ENCODE measurements around the gene POP4.
"Not testable (repeated sequence)": the region's sequence is repeated elsewhere in the genome, so short reads cannot be mapped to it uniquely, and the experiment has no call there.

The POP4 gene

DNA sequence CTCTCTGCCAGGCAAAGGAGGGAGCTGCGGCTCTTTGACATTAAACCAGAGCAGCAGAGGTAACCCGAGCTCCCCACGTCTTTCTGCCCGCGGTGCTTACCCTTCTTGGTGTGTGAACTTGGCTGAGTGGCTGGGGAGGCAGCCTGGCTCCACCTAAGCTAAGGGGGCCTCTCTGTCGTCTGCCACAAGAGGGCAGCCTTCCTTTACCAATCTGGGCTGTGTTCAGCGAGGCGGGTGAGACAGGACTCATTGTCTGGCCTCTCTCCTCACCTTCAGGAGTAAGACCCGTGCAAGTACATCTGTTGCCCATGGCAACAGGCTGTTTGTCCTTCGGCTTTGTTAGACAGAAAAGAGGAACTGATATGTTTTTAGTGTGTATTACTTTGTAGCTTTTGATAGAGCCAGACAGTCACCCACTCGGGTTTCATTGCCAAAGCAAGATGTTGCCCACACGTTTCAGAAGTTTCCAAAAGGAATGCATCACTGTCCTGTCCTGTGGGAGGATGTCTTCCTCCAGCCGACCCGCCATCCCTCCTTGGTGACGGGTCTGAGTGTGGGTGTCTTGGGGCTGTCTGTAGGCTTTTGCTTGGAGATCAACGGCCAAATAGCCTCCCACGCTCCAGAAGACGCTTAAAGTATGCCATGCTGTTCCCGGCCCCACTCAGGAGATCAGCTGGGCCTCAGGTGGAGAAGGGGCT lies 4.6 kb downstream of the POP4 start:
- peak; percentile 80 for DNase-seq (ENCODE audit: low spot score)

DNA sequence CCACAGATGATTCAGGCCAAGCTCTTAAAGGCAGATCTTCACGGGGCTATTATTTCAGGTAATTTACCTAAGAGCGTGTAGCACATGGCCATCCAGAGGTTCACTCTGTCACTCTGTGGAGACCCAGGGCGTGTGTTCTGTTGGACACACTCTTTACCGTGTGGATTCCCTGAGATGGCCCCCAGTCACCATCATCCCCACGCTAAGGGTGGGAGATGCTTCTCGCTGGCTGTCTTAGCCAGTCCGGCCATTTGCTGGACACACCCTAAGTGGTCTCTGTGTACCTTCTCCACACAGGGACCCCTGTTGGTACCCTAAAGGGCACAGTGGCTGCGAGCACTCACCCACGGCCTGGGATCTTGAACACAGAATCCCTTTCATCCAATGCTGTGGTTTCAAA lies 6.0 kb downstream of the POP4 start:
- DNase-seq (ENCODE audit: low spot score) = no peak

DNA sequence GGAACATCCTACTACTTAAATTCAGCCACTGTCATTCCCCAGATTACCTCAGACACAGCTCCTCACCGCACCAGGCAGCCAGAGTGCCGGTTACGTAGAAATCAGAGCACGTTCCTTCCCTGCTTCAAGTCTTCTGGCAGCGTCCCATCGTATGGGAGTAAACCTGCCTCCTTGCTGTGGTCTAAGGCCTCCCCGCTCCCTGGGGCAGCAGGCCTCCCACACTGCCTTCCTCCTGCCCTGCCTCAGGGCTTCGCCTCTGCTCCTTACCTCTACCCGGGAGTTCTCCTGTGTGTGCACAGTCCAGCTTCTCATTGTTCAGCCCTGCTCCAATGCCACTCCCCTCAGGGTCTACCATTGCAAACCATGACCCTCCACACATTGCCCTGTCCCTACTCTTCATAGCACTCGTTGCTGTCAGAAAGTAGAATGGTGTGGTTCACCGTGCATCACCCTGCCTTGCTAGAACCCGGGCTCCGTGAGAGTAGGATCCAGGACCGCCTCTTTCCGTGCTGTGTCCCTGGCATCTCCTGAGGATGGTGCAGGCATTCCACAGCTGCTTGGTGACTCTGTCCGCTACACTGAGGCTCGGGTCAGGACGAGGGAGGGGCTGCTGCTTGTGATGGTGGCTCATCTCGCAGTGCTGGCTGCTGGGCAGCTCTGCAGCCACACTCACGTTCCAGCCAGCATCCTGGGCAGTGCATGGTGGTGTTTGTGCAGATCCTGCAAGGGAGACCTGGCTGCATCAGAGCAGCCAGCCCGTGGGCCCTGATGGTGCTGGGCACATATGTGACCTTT lies 6.9 kb downstream of the POP4 start:
- DNase-seq (ENCODE audit: low spot score) = no peak

DNA sequence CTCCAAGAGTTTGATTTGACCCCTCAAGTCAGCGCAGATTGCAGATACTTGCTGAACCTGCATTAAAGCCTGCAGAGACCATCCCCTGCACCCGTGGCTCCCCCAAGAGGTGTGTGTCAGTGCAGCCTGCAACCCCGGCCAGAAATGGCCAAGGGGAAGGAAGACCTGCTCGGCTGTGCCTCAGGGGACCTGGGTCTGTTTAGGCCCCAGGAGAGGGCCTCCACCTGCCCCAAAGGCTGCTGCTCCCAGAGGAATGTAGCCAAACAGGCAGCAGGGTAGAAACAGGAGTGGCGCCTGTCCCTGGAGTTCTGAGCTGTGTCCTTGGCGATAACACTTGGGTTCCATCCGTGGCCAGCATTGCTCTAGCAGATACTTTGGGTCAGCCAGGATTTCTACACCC lies 8.0 kb downstream of the POP4 start:
- no peak for DNase-seq (ENCODE audit: low spot score)

DNA sequence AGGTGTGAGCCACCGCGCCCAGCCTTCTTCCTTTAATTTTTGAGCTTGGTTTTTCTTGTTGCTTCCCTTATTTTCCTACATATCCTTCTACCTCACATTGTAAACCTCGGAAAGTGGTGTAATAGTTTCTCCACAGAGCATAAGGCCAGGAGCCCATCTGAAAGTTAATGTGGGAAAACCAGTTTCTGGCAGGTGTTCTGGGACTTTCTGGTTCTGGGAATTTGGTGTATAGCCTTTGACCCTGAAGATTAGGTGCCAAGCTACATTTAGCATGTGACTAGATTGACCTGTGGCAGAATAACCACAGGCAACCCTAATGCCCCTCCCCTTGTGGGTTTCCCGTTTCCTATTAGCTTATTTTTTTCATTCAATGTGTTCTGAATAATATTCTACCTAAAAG lies 8.7 kb downstream of the POP4 start:
- no peak for DNase-seq (ENCODE audit: low spot score)

DNA sequence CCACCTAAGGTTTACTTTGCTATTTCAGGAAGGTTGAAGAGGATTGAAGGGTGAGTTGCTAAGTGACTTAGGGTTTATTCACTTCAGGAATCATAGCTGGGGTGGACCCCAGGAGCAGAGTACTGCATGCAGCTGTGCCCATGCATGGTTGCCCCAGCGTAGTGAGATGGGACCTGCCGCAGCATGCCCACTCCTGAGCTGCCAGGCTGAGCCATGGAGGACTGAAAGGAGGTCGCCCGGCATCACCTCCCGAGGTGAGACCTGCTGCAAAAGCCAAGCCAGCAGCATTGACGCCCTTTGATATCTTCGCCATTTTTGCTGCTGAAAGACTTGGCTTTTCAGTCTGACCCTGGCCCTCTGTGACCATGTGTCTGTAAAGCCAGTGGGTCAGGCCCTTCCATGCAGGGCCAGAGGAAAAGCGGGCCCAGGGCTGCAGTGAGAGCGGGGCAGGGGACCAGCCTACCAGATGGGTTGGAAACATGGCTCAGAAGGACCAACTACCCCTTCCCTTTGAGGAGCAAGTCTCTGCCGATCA lies 9.9 kb downstream of the POP4 start:
- no peak for DNase-seq (ENCODE audit: low spot score)

DNA sequence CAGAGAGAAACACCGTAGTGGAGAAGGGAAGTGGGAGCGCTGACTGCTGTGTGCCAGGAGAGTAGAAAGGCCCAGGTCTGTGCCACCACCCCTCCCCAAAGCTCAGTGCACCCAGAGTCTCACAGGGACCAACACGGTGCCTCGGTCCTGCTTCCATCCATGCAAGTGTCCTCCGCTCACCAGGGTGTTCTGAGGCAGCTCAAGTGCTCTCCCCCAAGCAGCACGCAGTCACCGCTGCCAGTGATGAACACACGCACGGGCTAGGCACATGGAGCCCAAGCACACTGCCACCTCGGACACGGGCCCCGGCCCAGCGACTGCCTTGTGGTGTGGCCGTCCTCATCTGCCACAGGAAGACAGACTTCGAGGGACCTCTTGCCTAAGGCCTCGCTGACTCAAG lies 10.5 kb downstream of the POP4 start:
- no peak for DNase-seq (ENCODE audit: low spot score)

DNA sequence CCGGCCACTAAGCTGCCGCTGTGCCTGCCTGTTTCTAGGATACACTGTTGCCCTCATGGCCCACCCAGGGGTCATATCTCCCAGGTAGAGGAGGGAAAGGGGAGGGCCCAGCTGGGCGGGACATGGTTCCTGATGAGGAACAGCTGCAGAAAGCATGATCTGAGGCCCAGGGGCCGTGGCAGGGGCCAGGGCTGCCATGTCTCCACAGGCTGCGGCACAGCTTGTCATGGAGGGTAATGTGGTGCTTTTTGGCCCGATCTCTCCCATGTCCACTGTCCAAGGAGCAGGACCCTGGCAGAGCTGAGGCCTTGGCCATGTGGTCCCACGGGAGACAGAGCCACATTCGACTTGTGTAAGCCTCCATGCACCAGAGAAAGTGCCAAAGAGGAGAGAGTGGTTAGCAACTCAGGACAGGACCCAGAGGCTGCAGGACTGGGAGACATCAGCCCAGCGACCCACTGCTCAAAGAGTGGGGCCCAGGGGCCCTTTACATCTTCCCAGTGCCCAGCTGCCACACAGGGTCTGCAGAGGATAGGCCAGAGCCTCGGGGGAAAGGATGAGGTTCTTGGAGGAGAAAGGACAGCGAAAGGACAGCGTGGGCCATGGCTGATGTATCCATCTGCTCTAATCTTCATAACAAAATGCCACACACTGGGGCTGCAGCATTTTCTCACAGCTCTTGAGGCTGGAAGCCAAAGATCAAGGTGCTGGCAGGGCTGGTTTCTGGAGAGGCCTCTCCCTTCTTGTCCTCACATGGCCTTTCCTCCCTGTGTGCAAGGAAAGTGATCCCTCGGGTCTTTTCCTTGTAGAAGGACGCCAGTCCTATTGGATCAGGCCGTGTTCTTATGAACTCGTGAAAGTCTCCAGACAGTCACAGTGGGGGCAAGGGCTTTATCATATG lies 11.5 kb downstream of the POP4 start:
- DNase-seq (ENCODE audit: low spot score) = no peak

DNA sequence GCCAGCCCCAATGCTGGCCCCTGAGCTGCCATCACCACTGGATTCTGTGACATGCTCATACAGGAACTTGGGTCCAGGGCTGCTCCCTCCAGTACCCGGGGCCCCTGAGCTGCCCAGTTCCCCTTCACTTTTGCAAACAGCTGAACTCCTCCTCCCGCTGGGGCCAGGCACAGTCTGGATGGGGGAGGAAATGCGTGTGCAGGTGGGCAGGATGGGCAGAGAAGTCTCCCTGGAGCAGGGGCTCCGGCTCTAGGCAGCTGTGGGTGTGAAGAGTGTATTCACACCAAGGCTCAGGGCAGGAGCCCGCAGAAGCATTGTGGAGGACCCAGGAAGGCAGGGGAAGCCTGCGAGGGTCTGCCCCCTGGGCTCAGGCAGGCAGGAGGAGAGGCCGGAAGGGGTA lies 12.4 kb downstream of the POP4 start:
- no peak for DNase-seq (ENCODE audit: low spot score)

DNA sequence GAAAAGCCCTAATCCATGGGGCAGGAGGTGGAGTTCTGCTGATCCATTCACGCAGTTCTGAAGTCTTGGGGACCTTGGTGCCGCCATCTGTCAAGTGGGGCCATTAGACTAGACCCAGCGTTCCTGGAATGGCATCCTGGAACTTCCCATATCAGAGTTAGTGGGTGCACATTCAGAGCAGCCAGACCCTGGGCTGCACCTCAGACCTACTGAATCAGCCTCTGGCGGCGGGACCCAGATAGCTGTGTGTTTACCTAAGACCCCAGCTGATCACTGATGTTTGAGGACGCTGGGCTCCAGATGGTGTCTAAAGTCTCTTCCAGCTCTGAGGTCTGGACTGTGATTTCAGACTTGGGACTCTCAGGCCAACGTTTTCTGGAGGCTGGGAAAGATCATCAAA lies 12.8 kb downstream of the POP4 start:
- no peak for DNase-seq (ENCODE audit: low spot score)

DNA sequence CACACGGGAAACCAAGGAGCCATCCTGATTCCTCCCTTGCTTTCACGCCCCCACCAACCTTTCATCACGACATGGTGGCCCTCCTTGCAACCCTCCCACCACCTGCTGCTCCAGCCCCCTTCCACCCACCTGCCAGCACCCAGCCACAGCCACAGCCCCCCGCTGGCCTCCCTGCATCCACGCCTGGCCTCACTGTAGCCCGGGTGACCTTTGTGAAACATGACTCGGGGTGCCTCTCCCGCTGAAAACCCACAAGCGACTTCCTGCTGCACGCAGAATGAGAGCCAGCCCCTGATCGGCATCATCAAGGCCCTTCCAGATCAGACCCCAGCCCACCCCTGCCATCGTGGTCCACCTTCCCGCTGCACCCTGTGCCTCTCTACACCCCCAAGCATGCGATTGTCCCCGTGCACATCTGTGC lies 14.9 kb downstream of the POP4 start:
- DNase-seq (ENCODE audit: low spot score) = no peak

DNA sequence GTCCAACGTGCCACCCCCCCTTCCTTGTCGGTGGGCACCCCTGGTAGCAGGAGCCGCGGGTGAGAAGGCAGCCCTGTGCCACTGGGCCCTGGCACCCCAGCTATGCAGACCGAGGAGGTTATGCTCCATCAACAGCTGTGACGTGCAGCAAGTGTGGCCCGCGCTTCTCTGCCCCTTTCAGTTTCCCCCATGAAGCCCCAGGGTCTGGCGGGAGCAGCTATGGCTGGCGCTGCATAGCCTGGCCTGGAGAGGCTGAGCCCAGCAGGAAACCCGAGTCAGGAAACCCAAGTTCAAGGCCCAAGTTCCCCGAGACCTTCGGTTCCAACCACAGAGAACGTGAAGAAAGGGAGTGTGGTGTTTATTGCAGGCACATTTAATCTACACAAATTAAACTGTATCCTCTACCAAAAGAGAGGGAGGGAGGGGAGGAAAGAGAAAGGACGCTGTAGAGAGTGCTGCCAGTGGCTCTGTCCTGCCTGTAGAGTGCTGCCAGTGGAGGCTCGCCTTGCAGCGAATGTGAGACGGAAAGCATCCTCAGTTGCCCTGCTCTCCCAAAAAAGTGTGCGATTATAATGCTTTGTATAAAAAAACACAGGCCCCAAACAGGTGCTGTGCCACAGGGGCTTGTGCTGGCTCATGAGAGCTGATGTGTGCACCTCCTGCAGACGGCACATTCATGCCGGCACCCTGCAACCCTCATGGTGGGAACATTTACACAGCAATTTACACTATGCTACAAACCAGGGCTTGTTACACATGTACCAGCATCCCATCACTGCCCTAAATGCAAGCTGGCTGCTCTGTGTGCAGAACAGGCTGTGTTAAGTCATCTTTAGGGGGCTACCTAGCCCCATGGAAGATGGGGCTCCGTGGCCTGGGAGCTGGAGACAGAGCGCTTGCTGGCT lies 16.3 kb downstream of the POP4 start:
- DNase-seq (ENCODE audit: low spot score) = no peak

DNA sequence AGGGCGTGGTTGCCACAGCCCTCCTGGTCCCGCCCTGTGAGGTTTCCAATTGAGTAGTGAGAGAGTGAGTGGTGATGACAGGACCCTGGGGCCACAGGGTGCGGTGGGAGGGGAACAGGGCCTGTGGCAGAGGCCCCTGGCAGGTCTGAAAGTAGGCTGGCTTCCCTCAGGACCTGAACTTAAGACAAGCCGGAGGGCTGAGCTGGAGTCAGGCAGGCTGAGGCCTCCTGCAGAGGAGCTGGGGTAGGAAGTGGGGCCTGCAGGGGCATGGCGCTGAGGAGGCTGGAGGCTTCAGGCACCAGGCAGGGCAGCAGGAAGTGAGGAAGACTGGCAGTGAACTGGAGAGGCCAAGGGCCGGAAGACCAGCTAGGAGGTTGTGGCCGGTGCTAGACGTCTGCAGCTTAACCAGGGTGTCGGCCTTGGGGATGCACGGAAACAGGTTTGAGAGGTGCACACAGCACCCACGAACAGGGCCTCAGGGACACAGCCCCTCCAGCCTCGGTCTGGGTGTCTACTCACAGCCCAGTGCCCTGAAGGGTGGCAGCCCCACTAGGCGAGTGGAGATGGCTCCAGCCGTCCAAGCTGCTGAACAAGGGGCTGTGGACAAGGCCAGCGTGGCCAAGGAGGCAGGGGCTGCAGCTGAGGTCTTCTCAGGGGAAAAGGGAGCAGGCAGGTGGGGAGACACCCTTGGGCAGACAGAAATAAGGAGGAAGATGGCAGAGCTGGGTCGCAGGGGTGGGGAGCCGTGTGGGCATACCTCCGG lies 17.8 kb downstream of the POP4 start:
- DNase-seq (ENCODE audit: low spot score) = no peak

DNA sequence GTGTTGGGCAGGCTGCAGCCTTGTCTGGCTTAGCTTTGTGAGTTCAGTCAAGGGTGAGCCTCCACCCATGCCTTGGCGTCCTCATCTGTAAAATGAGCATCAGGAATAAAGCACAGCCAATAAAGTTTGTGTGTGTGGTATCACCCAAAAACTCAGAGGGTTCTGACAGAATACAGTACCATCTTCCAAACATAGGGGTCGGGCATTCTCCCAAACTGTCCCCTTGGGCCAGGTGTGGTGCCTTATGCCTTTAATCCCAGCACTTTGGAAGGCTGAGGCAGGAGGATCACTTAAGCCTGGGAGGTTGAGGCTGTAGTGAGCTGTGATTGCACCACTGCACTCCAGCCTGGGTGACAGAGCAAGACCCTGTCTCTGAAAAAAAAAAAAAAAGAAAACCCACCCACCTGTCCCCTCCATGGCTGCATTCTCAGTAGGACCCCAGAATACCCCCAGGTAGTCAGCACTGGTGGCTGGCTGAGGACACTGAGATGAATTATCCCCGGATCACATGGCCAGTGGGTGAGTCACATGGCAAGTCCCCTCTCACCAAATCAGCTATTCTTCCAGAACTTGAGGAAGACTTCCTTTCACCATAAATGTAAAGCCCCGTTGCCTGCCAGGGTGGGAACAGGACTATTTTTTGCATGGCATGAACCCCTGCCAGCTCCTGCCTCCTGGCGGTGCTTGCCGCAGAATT lies 18.6 kb downstream of the POP4 start:
- no peak for DNase-seq (ENCODE audit: low spot score)

DNA sequence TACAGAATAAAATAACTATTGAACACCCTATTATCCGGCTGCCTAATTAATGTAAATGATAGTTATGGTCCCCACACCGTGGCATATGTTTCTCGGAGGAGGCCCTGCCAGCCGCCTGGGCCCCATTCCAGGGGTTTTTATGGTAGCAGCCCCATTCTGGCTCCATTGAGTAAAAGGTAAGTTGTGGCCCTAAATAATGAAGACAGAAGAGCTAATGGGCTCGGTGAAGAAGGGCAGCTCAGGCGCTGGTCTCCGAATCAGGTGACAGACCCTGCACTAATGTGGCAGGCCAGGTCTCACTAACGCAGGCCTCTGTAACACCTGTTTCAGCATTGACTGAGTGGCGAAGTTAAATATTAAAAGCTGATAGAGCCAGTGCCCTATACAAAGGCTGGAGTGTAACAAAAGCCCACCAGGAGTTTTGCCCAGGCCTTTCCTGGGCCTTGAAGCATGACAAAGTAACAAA lies 19.1 kb downstream of the POP4 start:
- no peak for DNase-seq (ENCODE audit: low spot score)

DNA sequence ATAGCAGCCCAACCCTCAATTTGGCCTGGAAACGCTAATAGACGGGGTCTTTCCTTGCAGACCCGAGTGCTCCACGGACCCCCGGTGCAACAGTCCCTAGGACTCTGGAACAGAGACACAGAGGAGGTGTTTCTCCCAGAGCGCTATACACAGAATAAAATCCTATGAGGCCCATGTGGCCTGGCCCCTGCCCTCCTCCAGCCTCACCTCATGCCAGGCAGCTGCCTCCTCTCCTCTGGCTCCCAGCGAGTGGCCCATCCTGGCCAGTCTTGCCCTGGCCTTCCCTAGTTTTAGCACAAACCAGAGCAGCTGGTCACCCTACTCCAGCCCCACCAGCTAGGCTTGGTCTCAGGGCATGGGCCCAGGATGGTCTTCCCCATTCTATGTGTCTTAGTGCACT lies 20.3 kb downstream of the POP4 start:
- no peak for DNase-seq (ENCODE audit: low spot score)

DNA sequence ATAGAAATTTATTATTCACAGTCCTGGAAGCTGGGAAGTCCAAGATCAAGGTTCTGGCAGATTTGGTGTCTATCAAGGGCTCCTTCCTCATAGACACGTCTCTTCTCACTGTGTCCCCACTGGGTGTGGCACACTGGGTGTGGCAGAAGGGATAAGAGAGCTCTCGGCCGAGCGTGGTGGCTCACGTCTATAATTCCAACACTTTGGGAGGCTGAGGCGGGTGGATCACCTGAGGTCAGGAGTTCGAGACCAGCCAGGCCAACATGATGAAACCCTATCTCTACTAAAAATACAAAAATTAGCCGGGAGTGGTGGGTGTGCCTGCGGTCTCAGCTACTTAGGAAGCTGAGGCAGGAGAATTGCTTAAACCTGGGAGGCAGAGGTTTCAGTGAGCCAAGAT lies 20.7 kb downstream of the POP4 start:
- not testable (repeated sequence) for DNase-seq (ENCODE audit: low spot score)

DNA sequence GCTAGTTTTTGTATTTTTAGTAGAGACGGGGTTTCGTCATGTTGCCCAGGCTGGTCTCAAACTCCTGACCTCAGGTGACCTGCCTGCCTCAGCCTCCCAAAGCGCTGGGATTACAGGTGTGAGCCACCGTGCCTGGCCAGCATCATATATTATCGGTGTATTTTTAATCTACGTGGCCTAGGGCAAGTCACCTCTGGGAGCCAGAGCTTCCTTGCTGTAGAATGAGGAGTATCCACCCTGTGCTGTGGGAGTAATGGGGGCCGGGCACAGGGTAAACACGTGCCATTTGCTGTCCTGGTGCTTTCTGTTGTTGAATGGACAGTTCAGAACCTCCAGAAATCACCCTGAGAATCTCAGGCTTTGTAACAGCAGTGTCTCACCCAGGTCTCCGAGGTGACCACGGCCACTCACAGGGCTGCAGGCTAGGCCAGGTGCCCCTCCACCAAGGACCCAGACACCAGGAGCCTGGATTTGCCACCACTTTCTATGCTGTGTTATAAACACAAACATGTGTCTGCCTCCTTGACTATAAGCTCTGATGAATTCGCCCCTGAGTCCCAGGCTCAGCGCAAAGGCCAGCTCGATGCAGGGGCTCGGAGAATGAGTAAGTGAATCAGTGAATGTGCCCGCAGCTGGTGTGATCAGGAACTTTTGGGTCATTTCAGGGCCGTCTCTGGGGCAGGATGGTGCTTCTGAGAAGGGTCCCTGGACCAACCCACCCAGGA lies 22.7 kb downstream of the POP4 start:
- no peak for DNase-seq (ENCODE audit: low spot score)

DNA sequence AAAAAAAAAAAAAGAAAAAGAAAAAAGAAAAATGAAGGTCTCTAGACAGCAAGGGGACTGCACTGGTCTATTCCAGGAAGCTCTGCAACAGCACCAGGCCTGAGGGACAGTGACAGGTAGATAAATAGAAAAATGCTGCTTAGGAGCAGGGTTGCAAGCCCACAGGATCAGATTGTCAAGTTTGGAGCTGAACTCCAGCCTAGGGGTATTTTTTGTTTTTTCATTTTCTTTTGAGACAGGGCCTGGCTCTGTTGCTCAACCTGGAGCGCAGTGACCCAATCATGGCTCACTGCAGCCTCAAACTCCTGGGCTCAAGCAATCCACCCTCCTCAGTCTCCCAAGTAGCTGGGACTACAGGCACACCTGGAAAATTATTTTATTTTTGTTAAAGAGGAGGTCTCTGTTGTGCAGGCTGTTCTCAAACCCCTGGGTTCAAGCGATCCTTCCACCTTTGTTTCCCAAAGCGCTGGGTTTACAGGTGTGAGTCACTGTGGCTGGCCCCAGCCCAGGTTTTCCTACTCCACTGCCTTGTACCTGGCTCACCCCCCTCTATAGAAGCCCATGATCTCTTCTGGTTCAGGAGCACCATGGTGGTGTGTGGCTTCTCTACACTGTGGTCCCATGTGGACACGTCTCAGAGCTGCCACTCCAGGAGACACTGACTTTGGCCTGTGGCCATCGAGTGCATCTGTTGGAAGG lies 23.9 kb downstream of the POP4 start:
- DNase-seq (ENCODE audit: low spot score) = no peak
